Mesenchymal stem cell (in vitro differentiated cells and primary cell): ENCODE data around the gene CRYL1. TPM values are rescaled to one million over a fixed set of nuclear protein-coding genes. Genes with fewer than 3 reads are reported as not detected.
A peak's percentile ranks its signal among the peaks of the same experiment; 100 is the strongest.

Experiments used
- DNase-seq: peaks from one replicate; pipeline ENCODE4 v3.0.0-alpha.2; 2013
- H2AFZ ChIP-seq: one replicate; pipeline ENCODE4 v1.6.1; 2013; ENCODE audit warnings: low read depth, mild to moderate bottlenecking, control low read depth, inconsistent platforms, low read length, moderate library complexity
- H2AK5ac ChIP-seq: 2 replicates; pipeline ENCODE4 v1.6.1; 2013; ENCODE audit warnings: low read length, moderate library complexity, mild to moderate bottlenecking, inconsistent platforms; ENCODE audit not compliant: severe bottlenecking
- H2BK120ac ChIP-seq: one replicate; pipeline ENCODE4 v1.6.1; 2013; ENCODE audit warnings: low read depth, mild to moderate bottlenecking, inconsistent platforms, low read length, moderate library complexity
- H2BK12ac ChIP-seq, 2 experiments: one replicate each; pipeline ENCODE4 v1.6.1; 2013; ENCODE audit warnings: inconsistent platforms in 2 of 2, low read length in 2 of 2, mild to moderate bottlenecking in 2 of 2, moderate library complexity in 2 of 2, control low read depth in 1 of 2
- H2BK15ac ChIP-seq: one replicate; pipeline ENCODE4 v1.6.1; 2013; ENCODE audit warnings: mild to moderate bottlenecking, low read depth, inconsistent platforms; ENCODE audit not compliant: poor library complexity, severe bottlenecking
- H2BK5ac ChIP-seq: 2 replicates; pipeline ENCODE4 v1.6.1; 2013; ENCODE audit warnings: low read depth, mild to moderate bottlenecking, low read length, control low read depth, inconsistent platforms; ENCODE audit not compliant: poor library complexity, severe bottlenecking
- H3K14ac ChIP-seq, 2 experiments: one replicate each; pipeline ENCODE4 v1.6.1; 2013; ENCODE audit warnings: inconsistent platforms in 2 of 2, low read length in 2 of 2, control low read depth in 1 of 2, mild to moderate bottlenecking in 1 of 2, moderate library complexity in 1 of 2
- H3K18ac ChIP-seq, 2 experiments: one replicate each; pipeline ENCODE4 v1.6.1; 2013; ENCODE audit warnings: inconsistent platforms in 2 of 2, low read length in 2 of 2, control low read depth in 1 of 2, low read depth in 1 of 2, mild to moderate bottlenecking in 1 of 2
- H3K23ac ChIP-seq, 2 experiments: one replicate each; pipeline ENCODE4 v1.6.1; 2013; ENCODE audit warnings: inconsistent platforms in 2 of 2, low read length in 2 of 2, mild to moderate bottlenecking in 2 of 2, moderate library complexity in 2 of 2, control low read depth in 1 of 2
- H3K27ac ChIP-seq: 2 replicates; pipeline ENCODE4 v1.5.1; 2013; ENCODE audit warnings: mild to moderate bottlenecking, moderate library complexity, low read length, control low read depth, inconsistent platforms; ENCODE audit not compliant: poor library complexity, severe bottlenecking
- H3K27me3 ChIP-seq, 2 experiments: 2 replicates each; pipeline versions ENCODE4 v1.6.1 to v1.7.0; 2013; ENCODE audit warnings: low read length in 2 of 2, mild to moderate bottlenecking in 2 of 2, moderate library complexity in 2 of 2, control low read depth in 1 of 2, inconsistent platforms in 1 of 2; ENCODE audit not compliant: control insufficient read depth in 1 of 2, insufficient read depth in 1 of 2
- H3K36me3 ChIP-seq, 2 experiments: 2 replicates each; pipeline versions ENCODE4 v1.6.1 to v1.7.0; 2013; ENCODE audit warnings: low read length in 2 of 2, control low read depth in 1 of 2, inconsistent platforms in 1 of 2, low read depth in 1 of 2, mild to moderate bottlenecking in 1 of 2; ENCODE audit not compliant: insufficient read depth in 2 of 2, control insufficient read depth in 1 of 2
- H3K4ac ChIP-seq, 2 experiments: one replicate each; pipeline ENCODE4 v1.6.1; 2013; ENCODE audit warnings: inconsistent platforms in 2 of 2, low read length in 2 of 2, mild to moderate bottlenecking in 2 of 2, moderate library complexity in 2 of 2, control low read depth in 1 of 2, low read depth in 1 of 2
- H3K4me1 ChIP-seq: 2 replicates; pipeline ENCODE4 v1.6.1; 2013; ENCODE audit warnings: low read depth, low read length, control low read depth; ENCODE audit not compliant: control insufficient read depth, insufficient read depth
- H3K4me2 ChIP-seq: 2 replicates; pipeline ENCODE4 v1.6.1; 2013; ENCODE audit warnings: low read length, mild to moderate bottlenecking, inconsistent platforms; ENCODE audit not compliant: poor library complexity, severe bottlenecking
- H3K4me3 ChIP-seq, 2 experiments: 2 replicates each; pipeline versions ENCODE4 v1.5.1 to v1.7.0; 2013; ENCODE audit warnings: low read length in 2 of 2, mild to moderate bottlenecking in 2 of 2, control low read depth in 1 of 2, low read depth in 1 of 2; ENCODE audit not compliant: insufficient read depth in 1 of 2
- H3K79me1 ChIP-seq: replicated peaks from 2 replicates; pipeline ENCODE4 v1.6.1; 2013; ENCODE audit warnings: mild to moderate bottlenecking, control low read depth, low read length, inconsistent platforms; ENCODE audit not compliant: poor library complexity, severe bottlenecking
- H3K9ac ChIP-seq: 2 replicates; pipeline ENCODE4 v1.7.0; 2013; ENCODE audit warnings: mild to moderate bottlenecking, low read length, moderate library complexity
- H3K9me3 ChIP-seq: 2 replicates; pipeline ENCODE4 v1.7.0; 2013; ENCODE audit warnings: mild to moderate bottlenecking, low read length; ENCODE audit not compliant: control insufficient read depth
- H4K8ac ChIP-seq: one replicate; pipeline ENCODE4 v1.6.1; 2013; ENCODE audit warnings: inconsistent platforms, mild to moderate bottlenecking, low read length, moderate library complexity
- H4K91ac ChIP-seq: one replicate; pipeline ENCODE4 v1.6.1; 2013; ENCODE audit warnings: mild to moderate bottlenecking, low read length, inconsistent platforms
- WGBS: methylation state at CpG from one replicate; pipeline ENCODE4 v1.1.7; 2013; ENCODE audit warnings: mixed read lengths; 5-methylcytosine and 5-hydroxymethylcytosine counted together
- polyA plus RNA-seq, 2 experiments: library from polyadenylated mRNA; stranded (reverse); fragments of 200-250 nt; gene quantifications; one replicate each; pipeline ENCODE4 v1.2.3, GENCODE V29; 2013

Gene CRYL1
- 5.0 TPM for polyA plus RNA-seq (2013, experiment 1 of 2)
- polyA plus RNA-seq (2013, experiment 2 of 2): 4.7 TPM

- H2BK15ac ChIP-seq: peak within 1 kb of the TSS; percentile 69
- H3K4ac ChIP-seq: no peak within 1 kb of the TSS
- H3K4me2 ChIP-seq: peak within 1 kb of the TSS; percentile 99
- H2BK12ac ChIP-seq: no peak within 1 kb of the TSS
- no peak within 1 kb of the TSS for H2BK5ac ChIP-seq
- H3K36me3 ChIP-seq: no peaks in the 10 kb centered on the region
- peak within 1 kb of the TSS; percentile 93 to 94 for H3K4me3 ChIP-seq
- no peak within 1 kb of the TSS for H2AK5ac ChIP-seq
- peak within 1 kb of the TSS; percentile 63 to 79 for H3K23ac ChIP-seq
- H2BK120ac ChIP-seq: peak within 1 kb of the TSS; percentile 73
- peak within 1 kb of the TSS; percentile 64 for H4K8ac ChIP-seq
- peak within 1 kb of the TSS; percentile 75 for H2AFZ ChIP-seq
- under 1% methylated on average over 88 of the region's 89 CpGs for WGBS
- H3K27ac ChIP-seq: no peak within 1 kb of the TSS
- H3K9ac ChIP-seq: peak within 1 kb of the TSS; percentile 86
- H3K18ac ChIP-seq: peak within 1 kb of the TSS; percentile 74 to 79
- H3K14ac ChIP-seq: peak within 1 kb of the TSS in 1 of 2 experiments; percentile 87
- DNase-seq: peak; percentile 72
- peak within 1 kb of the TSS; percentile 75 for H4K91ac ChIP-seq
- no peaks in the 10 kb centered on the region for H3K9me3 ChIP-seq
- peaks cover 14% of the 10 kb centered on the region for H3K79me1 ChIP-seq
- peaks cover 19% of the 10 kb centered on the region for H3K4me1 ChIP-seq
- H3K27me3 ChIP-seq: no peaks in the 10 kb centered on the region
These were observed at the start of gene CRYL1 for GRCh38 chr13:20525601-20526544. TSS of gene CRYL1 (minus strand) at chr13:20525857. CDS start at chr13:20525794, 63 bp downstream.

GRCh38 chr13:20573636-20574035, 48.0 kb upstream of the CRYL1 start:
- Histone ChIP-seq H3K9ac (no peak overlapping the region), H3K36me3 (peaks cover 3 to 18% of the 10 kb centered on the region in 2 experiments), H3K9me3 (peaks cover 19% of the 10 kb centered on the region), H2AK5ac (no peak overlapping the region), H2AFZ (no peak overlapping the region), H3K14ac (no peak overlapping the region), H4K91ac (no peak overlapping the region), H3K4me1 (no peaks in the 10 kb centered on the region), H3K18ac (no peak overlapping the region), H2BK5ac (no peak overlapping the region), H2BK120ac (no peak overlapping the region), H2BK15ac (no peak overlapping the region), H3K4me2 (no peak overlapping the region), H3K4ac (no peak overlapping the region), H2BK12ac (no peak overlapping the region), H3K79me1 (peaks cover 12% of the 10 kb centered on the region), H3K4me3 (no peak overlapping the region), H3K27ac (no peak overlapping the region), H3K23ac (no peak overlapping the region), H4K8ac (no peak overlapping the region), H3K27me3 (no peaks in the 10 kb centered on the region)
- no peak for DNase-seq
- WGBS: 83% methylated on average over 1 of the region's 2 CpGs

DNA sequence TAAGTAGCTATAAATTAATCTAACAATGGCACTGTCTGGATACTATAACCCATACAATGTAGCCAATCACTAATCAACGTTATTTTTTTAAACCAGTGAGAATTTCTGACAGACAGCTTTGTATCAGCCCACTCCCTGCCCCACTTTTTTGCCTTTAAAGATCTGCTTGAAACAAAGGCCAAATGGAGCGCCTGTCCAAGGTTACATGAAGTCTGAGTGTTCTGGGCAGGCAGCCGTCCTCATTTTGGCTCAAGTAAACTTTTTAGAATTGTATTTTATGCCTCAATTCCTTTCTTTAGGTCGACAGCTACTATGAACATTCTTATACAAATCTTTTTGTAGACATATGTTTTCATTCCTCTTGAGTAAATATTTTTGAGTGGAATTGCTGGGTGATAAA, 47.5 kb upstream of the CRYL1 start:
- Histone ChIP-seq H3K4me2 (no peak overlapping the region), H2AK5ac (no peak overlapping the region), H3K9ac (no peak overlapping the region), H3K4ac (no peak overlapping the region), H2BK15ac (no peak overlapping the region), H3K9me3 (peaks cover 19% of the 10 kb centered on the region), H4K91ac (no peak overlapping the region), H3K79me1 (peaks cover 12% of the 10 kb centered on the region), H2AFZ (no peak overlapping the region), H3K4me3 (no peak overlapping the region), H3K27ac (no peak overlapping the region), H4K8ac (no peak overlapping the region), H2BK5ac (no peak overlapping the region), H2BK12ac (no peak overlapping the region), H3K14ac (no peak overlapping the region), H3K27me3 (no peaks in the 10 kb centered on the region), H2BK120ac (no peak overlapping the region), H3K23ac (no peak overlapping the region), H3K36me3 (peaks cover 3 to 18% of the 10 kb centered on the region in 2 experiments), H3K18ac (no peak overlapping the region), H3K4me1 (no peaks in the 10 kb centered on the region)
- DNase-seq: no peak
- WGBS: 95% methylated on average over 3 of the region's 4 CpGs

DNA sequence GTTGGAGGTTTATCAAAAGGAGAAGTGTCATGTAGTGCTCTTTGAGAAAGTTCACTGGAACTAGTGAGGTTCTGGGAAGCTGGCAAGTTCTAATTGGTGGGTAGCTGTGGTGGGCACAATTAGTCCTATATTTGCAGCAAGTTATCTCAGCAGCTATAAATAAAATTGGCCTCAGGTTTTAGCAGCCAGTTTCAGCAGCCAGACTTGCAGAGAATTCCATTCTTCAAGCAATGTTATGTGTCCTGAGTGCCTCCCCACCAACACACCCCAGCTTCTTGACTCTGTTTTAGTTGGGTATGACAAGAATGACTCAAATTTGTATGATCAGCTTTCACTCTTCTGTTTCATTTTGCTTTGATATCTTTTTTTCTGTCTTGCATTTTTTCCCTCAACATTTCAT, 46.0 kb upstream of the CRYL1 start:
- Histone ChIP-seq H2AK5ac (no peak overlapping the region), H4K8ac (no peak overlapping the region), H3K9ac (no peak overlapping the region), H3K79me1 (peaks cover 12% of the 10 kb centered on the region), H3K18ac (no peak overlapping the region), H3K4ac (no peak overlapping the region), H4K91ac (no peak overlapping the region), H3K14ac (no peak overlapping the region), H3K4me3 (no peak overlapping the region), H3K23ac (no peak overlapping the region), H3K4me1 (peaks cover 2% of the 10 kb centered on the region), H3K4me2 (no peak overlapping the region), H2BK120ac (no peak overlapping the region), H2BK12ac (no peak overlapping the region), H3K9me3 (peaks cover 11% of the 10 kb centered on the region), H3K27me3 (no peaks in the 10 kb centered on the region), H2BK15ac (no peak overlapping the region), H3K27ac (no peak overlapping the region), H2AFZ (no peak overlapping the region), H3K36me3 (peaks cover 3 to 14% of the 10 kb centered on the region in 2 experiments), H2BK5ac (no peak overlapping the region)
- no peak for DNase-seq
